PFSK-1 (cell line): ENCODE results near the gene S100A7.

Experiments used
- POLR2AphosphoS5 ChIP-seq: IDR thresholded peaks from 2 replicates; pipeline ENCODE4 v1.6.1; 2012; ENCODE audit warnings: low read depth, mild to moderate bottlenecking, control low read depth, low read length, moderate library complexity
- SIN3A ChIP-seq: IDR thresholded peaks from 2 replicates; pipeline ENCODE4 v1.6.1; 2012; ENCODE audit warnings: mild to moderate bottlenecking, low read length, moderate library complexity, borderline replicate concordance; ENCODE audit not compliant: insufficient read depth
- TAF1 ChIP-seq: IDR thresholded peaks from 2 replicates; pipeline ENCODE4 v1.6.1; 2012; ENCODE audit warnings: low read length, control low read depth, borderline replicate concordance; ENCODE audit not compliant: insufficient read depth
- TF ChIP-seq, protein P1 (sequence below), 2 experiments: IDR thresholded peaks; 2 replicates each; pipeline versions ENCODE4 v1.6.1 to v1.8.0; 2011 to 2012; ENCODE audit warnings: low read depth in 2 of 2, low read length in 2 of 2, control low read depth in 1 of 2, inconsistent platforms in 1 of 2, mild to moderate bottlenecking in 1 of 2, moderate library complexity in 1 of 2; ENCODE audit not compliant: insufficient read depth in 1 of 2

DNA sequence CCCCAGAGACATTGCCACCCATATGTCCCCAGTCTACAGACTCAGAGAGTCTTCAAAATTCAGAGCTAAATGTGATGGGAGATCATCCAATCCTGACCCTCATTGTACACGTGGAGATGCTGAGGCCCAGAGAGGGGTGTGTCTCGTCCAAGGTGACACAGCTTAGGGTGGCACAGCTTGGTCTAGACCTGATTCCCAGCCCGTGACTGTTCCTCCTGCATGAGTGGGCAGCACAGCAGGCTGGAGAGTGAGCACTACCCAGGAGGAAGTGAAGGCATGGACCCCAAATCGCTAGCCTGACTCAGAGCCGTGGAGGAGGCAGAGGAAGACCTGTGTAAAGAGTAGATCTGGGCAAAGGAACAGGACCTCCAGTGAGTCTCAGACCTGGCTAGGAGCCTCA, 16.4 kb downstream of the S100A7 start:
- TF ChIP-seq POLR2AphosphoS5 (no peak), SIN3A (no peak), TAF1 (no peak)
- TF ChIP-seq, protein P1, sequence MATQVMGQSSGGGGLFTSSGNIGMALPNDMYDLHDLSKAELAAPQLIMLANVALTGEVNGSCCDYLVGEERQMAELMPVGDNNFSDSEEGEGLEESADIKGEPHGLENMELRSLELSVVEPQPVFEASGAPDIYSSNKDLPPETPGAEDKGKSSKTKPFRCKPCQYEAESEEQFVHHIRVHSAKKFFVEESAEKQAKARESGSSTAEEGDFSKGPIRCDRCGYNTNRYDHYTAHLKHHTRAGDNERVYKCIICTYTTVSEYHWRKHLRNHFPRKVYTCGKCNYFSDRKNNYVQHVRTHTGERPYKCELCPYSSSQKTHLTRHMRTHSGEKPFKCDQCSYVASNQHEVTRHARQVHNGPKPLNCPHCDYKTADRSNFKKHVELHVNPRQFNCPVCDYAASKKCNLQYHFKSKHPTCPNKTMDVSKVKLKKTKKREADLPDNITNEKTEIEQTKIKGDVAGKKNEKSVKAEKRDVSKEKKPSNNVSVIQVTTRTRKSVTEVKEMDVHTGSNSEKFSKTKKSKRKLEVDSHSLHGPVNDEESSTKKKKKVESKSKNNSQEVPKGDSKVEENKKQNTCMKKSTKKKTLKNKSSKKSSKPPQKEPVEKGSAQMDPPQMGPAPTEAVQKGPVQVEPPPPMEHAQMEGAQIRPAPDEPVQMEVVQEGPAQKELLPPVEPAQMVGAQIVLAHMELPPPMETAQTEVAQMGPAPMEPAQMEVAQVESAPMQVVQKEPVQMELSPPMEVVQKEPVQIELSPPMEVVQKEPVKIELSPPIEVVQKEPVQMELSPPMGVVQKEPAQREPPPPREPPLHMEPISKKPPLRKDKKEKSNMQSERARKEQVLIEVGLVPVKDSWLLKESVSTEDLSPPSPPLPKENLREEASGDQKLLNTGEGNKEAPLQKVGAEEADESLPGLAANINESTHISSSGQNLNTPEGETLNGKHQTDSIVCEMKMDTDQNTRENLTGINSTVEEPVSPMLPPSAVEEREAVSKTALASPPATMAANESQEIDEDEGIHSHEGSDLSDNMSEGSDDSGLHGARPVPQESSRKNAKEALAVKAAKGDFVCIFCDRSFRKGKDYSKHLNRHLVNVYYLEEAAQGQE (IDR thresholded peaks at IDR 0.05; ENCODE audit: insufficient read depth in 1 of 2, low read depth in 2 of 2, low read length in 2 of 2), result no peak
